Loucy (cell line): Measurements from ENCODE around the gene KHK.

ENCODE experiments used
- CTCF ChIP-seq: fragments of 200-600 bp; sonication (generic); conservative IDR thresholded peaks from 2 replicates; pipeline ENCODE4 v1.5.1; 2014; ENCODE audit warnings: mild to moderate bottlenecking, antibody characterized with exemption, low read length
- EZH2phosphoT487 ChIP-seq: fragments of 200-600 bp; IDR thresholded peaks from 2 replicates; pipeline ENCODE4 v1.6.1; 2018; ENCODE audit warnings: antibody characterized with exemption, mild to moderate bottlenecking, moderate library complexity, borderline replicate concordance

- TF ChIP-seq CTCF: no peak
- no peak for TF ChIP-seq EZH2phosphoT487
Observed at GRCh38 chr2:27069436-27069835, 17.1 kb upstream of the KHK start.
